Esophagus squamous epithelium (tissue), 5 donors: ENCODE results near the gene TUT1. TPM values are rescaled to one million over a fixed set of nuclear protein-coding genes. Genes with fewer than 3 reads are reported as not detected.

Experiments used
- DNase-seq: peaks from one replicate; lab custom pipeline; 2025; lab: John Stamatoyannopoulos, UW
- H3K27ac ChIP-seq, 4 donors: fragments of 200-600 bp; sonication (generic); one replicate each; pipeline ENCODE4 v1.5.1; 2016 to 2019; ENCODE audit warnings: mild to moderate bottlenecking in 1 of 4
- H3K27me3 ChIP-seq, 4 donors: fragments of 200-600 bp; sonication (generic); 1 replicate in 3 of 4; 2 replicates in 1 of 4; pipeline versions ENCODE4 v1.5.1 to v1.6.0; 2017 to 2021; ENCODE audit warnings: antibody characterized with exemption in 1 of 4
- H3K36me3 ChIP-seq, 3 donors: fragments of 200-600 bp; sonication (generic); one replicate each; pipeline ENCODE4 v1.5.1; 2016 to 2019
- H3K4me1 ChIP-seq, 3 donors: fragments of 200-600 bp; sonication (generic); one replicate each; pipeline ENCODE4 v1.5.1; 2017 to 2019
- H3K4me3 ChIP-seq, 4 donors: fragments of 200-600 bp; sonication (generic); 1 replicate in 3 of 4; 2 replicates in 1 of 4; pipeline ENCODE4 v1.5.1; 2016 to 2019; ENCODE audit warnings: mild to moderate bottlenecking in 2 of 4, moderate library complexity in 1 of 4
- H3K9me3 ChIP-seq, 3 donors: fragments of 200-600 bp; sonication (generic); one replicate each; pipeline ENCODE4 v1.5.1; 2016 to 2019
- POLR2A ChIP-seq, 4 donors: fragments of 450-650 bp; IDR thresholded peaks; one replicate each; pipeline ENCODE4 v1.6.1; 2017; ENCODE audit warnings: antibody characterized with exemption in 4 of 4, mild to moderate bottlenecking in 4 of 4, moderate library complexity in 3 of 4
- WGBS, 2 donors: methylation state at CpG; one replicate each; pipeline ENCODE4 v1.1.5; 2018; 5-methylcytosine and 5-hydroxymethylcytosine counted together
- intact Hi-C: fragments of 100-400 bp; cut with DNase I; formaldehyde crosslinking; loops from one replicate; pipeline ENCODE4 v1.15.0; 2022
- total RNA-seq, 4 donors: library from RNA; depleted of rRNA; stranded (reverse); fragments of >200 nt; gene quantifications; one replicate each; pipeline ENCODE4 v1.1.0, GENCODE V29; 2016
- TF ChIP-seq, protein P1 (sequence below), 6 experiments: fragments of 450-650 bp in 4 of 6; fragments of 200-600 bp in 2 of 6; sonication (generic) in 2 of 6; IDR thresholded peaks; one replicate each; pipeline ENCODE4 v1.5.1; 2016 to 2019; ENCODE audit warnings: antibody characterized with exemption in 6 of 6, mild to moderate bottlenecking in 4 of 6, moderate library complexity in 4 of 6
- donor health status: DM: yes; HTN: yes; CAD: no.

The TUT1 gene
- total RNA-seq, 4 donors from 2014 or later, result 5.0 to 12.7 (median 8.0) TPM

DNA sequence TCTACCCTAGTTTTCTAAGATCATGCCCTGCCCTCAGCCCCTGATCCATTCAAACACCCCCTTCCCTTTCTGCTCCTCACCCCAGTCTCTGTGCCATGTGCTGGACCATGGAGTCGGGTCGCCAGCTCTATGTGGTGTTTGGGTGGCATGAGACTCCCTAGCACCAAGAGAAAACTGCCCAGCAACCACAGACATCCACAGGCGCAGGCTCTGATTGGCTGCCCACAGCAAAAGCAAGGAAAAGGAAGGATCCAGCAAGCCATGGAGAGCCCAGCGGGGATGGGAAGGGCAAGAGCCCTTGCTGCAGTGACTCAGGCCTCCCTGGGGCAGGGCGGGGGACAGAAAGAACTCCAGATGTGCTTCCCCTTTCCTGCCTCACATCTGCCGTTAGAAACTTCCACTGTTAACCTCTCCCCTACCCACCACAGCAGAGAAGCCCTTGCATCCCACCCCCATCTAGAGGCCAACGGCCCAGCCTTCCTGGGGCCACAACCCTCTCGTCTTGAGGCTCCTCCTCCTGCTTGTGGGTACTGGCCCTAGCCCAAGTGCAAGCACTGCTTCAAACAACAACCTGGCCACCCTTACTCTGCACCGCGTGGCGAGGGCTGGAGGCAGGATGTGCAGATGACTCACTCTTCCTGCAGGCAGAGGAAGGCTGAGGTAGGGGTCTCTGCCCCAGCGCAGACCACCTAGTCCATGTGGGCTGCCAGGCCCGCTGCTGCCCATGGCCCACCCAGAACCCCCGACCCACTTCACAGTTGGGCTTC lies 35.0 kb downstream of the TUT1 start:
- peaks cover 77 to 100% (median 97%) of the 10 kb centered on the region in 3 donors for H3K4me1 ChIP-seq
- TF ChIP-seq, protein P1, sequence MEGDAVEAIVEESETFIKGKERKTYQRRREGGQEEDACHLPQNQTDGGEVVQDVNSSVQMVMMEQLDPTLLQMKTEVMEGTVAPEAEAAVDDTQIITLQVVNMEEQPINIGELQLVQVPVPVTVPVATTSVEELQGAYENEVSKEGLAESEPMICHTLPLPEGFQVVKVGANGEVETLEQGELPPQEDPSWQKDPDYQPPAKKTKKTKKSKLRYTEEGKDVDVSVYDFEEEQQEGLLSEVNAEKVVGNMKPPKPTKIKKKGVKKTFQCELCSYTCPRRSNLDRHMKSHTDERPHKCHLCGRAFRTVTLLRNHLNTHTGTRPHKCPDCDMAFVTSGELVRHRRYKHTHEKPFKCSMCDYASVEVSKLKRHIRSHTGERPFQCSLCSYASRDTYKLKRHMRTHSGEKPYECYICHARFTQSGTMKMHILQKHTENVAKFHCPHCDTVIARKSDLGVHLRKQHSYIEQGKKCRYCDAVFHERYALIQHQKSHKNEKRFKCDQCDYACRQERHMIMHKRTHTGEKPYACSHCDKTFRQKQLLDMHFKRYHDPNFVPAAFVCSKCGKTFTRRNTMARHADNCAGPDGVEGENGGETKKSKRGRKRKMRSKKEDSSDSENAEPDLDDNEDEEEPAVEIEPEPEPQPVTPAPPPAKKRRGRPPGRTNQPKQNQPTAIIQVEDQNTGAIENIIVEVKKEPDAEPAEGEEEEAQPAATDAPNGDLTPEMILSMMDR (IDR thresholded peaks at IDR 0.05), result no peak
- no peak for TF ChIP-seq POLR2A (IDR thresholded peaks at IDR 0.05)
- H3K27me3 ChIP-seq, result no peaks in the 10 kb centered on the region
- 1 to 8% methylated on average over 9 to 10 of the region's 14 CpGs for WGBS, 2 donors
- peaks cover 0 to 29% (median 12%) of the 10 kb centered on the region in 3 donors for H3K36me3 ChIP-seq
- peak; percentile 75 for DNase-seq
- H3K4me3 ChIP-seq, result peak overlapping the region in 3 of 4 donors; percentile 7 to 43 (median 22)
- H3K27ac ChIP-seq, result peak overlapping the region; percentile 92 to 95 (median 94)
- intact Hi-C loops, result loop anchor here (5.0 kb wide), 1 partner anchor 159 kb away; no protein-coding TSS in a partner anchor
- no peaks in the 10 kb centered on the region for H3K9me3 ChIP-seq

DNA sequence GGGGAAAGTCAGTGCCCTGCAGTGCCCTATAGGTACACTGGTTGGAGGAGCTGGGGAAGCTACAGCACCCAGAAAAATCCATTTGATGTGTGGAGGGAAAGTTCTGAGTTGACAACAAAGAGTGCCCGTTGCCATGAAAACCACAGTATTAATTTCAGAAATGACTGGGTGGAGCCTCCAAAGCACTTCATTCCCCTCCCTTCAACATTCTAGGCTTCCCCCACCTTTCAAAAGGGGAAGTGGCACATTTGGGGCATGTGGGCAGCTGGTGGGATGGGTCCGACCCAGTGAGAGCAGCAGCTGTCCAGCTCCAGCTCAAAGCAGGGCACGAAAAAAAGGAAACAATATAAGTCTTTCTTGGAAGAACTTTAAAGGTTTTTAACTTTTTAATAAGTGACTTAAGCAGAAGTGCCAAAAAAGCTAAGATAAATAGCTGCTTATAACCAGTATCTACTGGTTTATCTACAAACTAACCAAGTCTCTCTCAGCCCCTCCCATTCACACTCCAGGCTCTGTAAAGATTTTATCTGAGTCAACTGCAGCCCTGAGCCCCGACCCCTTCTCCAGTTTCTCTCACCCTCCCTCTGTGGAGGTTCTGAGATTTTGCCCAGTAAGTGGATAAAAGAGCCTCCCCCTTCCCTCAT lies 35.7 kb downstream of the TUT1 start:
- WGBS, 2 donors, result 3 to 4% methylated on average over 4 of the region's 4 CpGs
- DNase-seq, result no peak

DNA sequence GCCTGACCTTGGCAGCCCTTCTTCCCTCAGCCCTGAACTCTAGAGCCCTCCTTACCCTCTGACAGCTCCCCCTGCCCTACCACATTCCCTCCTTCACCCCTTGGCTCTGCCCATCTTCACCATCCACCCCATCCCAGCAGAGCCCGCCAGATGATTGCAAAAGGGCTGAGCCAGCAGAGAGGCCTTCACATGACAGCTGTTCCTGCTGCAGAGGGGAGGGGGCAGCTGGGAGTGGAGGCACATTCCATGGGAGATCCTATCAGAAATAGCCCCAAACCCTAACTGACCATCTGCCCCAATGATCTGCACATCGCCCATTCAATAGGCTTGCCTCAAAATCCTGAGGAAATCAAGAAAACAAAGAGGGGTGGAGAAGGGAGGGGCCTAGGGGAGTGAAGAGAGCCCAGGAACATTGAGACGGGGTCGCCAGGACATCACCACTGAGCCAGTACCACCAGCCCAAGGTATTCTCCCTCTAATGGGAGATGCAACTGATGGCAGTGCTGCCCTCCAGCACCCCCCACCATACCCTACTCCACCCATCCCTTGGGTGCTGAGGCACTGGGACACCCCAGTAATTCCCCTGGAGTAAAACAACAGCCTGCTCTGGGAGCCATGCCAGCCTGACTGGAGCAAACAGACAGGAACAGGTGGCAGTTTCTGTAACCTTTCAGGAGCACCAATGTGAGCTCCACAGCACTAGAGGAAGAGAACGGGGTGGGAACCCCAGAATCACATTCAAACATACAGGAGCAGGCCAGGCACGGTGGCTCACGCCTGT lies 36.7 kb downstream of the TUT1 start:
- no peak for TF ChIP-seq POLR2A (IDR thresholded peaks at IDR 0.05)
- TF ChIP-seq, protein P1 (IDR thresholded peaks at IDR 0.05), result no peak
- peaks cover 73 to 100% (median 89%) of the 10 kb centered on the region in 3 donors for H3K4me1 ChIP-seq
- no peaks in the 10 kb centered on the region for H3K27me3 ChIP-seq
- intact Hi-C loops, result loop anchor here (5.0 kb wide), 1 partner anchor 157 kb away; no protein-coding TSS in a partner anchor
- peaks cover 0 to 22% (median 8%) of the 10 kb centered on the region in 3 donors for H3K36me3 ChIP-seq
- H3K27ac ChIP-seq, result peak overlapping the region; percentile 92 to 95 (median 94)
- 35 to 58% methylated on average over 5 to 6 of the region's 7 CpGs for WGBS, 2 donors
- H3K9me3 ChIP-seq, result no peaks in the 10 kb centered on the region
- DNase-seq, result no peak
- peak overlapping the region in 1 of 4 donors; percentile 52 for H3K4me3 ChIP-seq

More for the DNA sequence above, 35.7 kb downstream of the TUT1 start:
- intact Hi-C loops, result loop anchor here (5.0 kb wide), 1 partner anchor 158 kb away; no protein-coding TSS in a partner anchor
- Histone ChIP-seq H3K9me3 (no peaks in the 10 kb centered on the region), H3K4me1 (peaks cover 74 to 100% (median 94%) of the 10 kb centered on the region in 3 donors), H3K27me3 (no peaks in the 10 kb centered on the region), H3K27ac (peak overlapping the region; percentile 92 to 95 (median 94)), H3K4me3 (peak overlapping the region in 3 of 4 donors; percentile 7 to 43 (median 22)), H3K36me3 (peaks cover 0 to 29% (median 12%) of the 10 kb centered on the region in 3 donors)
- TF ChIP-seq, protein P1 (IDR thresholded peaks at IDR 0.05), result no peak

DNA sequence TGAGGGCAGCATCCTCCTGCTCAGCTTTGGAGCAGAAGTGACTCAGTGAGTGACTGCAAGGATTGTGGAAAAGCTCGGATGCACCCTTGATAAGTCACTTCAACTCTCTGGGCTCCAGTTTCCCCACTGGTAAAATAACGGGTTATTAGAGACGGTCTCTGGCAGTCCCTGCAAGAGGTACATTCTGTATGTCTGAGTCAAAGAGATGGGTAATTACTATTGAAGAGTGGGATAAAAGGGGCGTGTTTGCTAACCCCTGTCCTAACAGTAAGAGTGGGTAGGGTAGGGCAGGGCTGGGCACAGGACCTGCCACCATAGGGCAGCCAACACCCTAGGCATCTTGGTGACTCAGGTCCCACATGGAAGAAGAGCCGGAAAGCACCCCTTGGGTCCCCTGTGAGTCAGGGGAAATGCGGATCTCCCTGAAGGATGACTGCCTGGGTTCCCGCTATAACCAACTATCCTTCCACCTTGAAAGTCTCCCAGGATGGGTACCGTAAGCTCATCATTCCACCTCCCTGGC lies 37.4 kb downstream of the TUT1 start:
- H3K4me1 ChIP-seq, result peaks cover 80 to 100% (median 91%) of the 10 kb centered on the region in 3 donors

More for the DNA sequence above, 37.4 kb downstream of the TUT1 start:
- Histone ChIP-seq H3K36me3 (peaks cover 0 to 15% (median 4%) of the 10 kb centered on the region in 3 donors), H3K4me3 (peak overlapping the region in 2 of 4 donors; percentile 29 to 52), H3K27ac (peak overlapping the region; percentile 92 to 95 (median 94)), H3K9me3 (no peaks in the 10 kb centered on the region), H3K27me3 (no peaks in the 10 kb centered on the region)
- WGBS, 2 donors, result 32 to 45% methylated on average over 4 to 7 of the region's 8 CpGs
- TF ChIP-seq POLR2A (IDR thresholded peaks at IDR 0.05), result no peak
- TF ChIP-seq, protein P1 (IDR thresholded peaks at IDR 0.05), result peak in 1 of 6 experiments; percentile 2
- intact Hi-C loops, result no loop called here
- no peak for DNase-seq
